Measurements from ENCODE around the gene KATNIP. TPM values are rescaled to one million over a fixed set of nuclear protein-coding genes. Genes with fewer than 3 reads are reported as not detected.
"Not testable (repeated sequence)": the region's sequence is repeated elsewhere in the genome, so short reads cannot be mapped to it uniquely, and the experiment has no call there.

Gene KATNIP
- total RNA-seq, 1 donor from 2014 or later = 63.0 TPM

- no peak for DNase-seq (ENCODE audit: low read depth)
These were observed 15.7 kb upstream of the KATNIP start for GRCh38 chr16:27534256-27534655.

- no peak for DNase-seq (ENCODE audit: low read depth)
These were observed 11.4 kb upstream of the KATNIP start for GRCh38 chr16:27538528-27538927.

GRCh38 chr16:27539120-27539519 lies 10.8 kb upstream of the KATNIP start:
- no peak for DNase-seq (ENCODE audit: low read depth)

GRCh38 chr16:27539636-27540035 lies 10.3 kb upstream of the KATNIP start:
- no peak for DNase-seq (ENCODE audit: low read depth)

- no peak for DNase-seq (ENCODE audit: low read depth)
These were observed 6.1 kb upstream of the KATNIP start for GRCh38 chr16:27543801-27544200.

GRCh38 chr16:27544671-27545070 lies 5.3 kb upstream of the KATNIP start:
- DNase-seq (ENCODE audit: low read depth) = no peak

- DNase-seq (ENCODE audit: low read depth) = peak; percentile 70
These were observed 2.8 kb upstream of the KATNIP start for GRCh38 chr16:27547134-27547533.

GRCh38 chr16:27547851-27548250 lies 2.1 kb upstream of the KATNIP start:
- no peak for DNase-seq (ENCODE audit: low read depth)

- no peak for DNase-seq (ENCODE audit: low read depth)
These were observed 539 bp upstream of the KATNIP start for GRCh38 chr16:27549464-27549745.

- no peak for DNase-seq (ENCODE audit: low read depth)
These were observed 607 bp downstream of the KATNIP start for GRCh38 chr16:27550582-27550920.

- no peak for DNase-seq (ENCODE audit: low read depth)
These were observed 1.1 kb downstream of the KATNIP start for GRCh38 chr16:27551036-27551435.

GRCh38 chr16:27556471-27556870 lies 6.5 kb downstream of the KATNIP start:
- no peak for DNase-seq (ENCODE audit: low read depth)

GRCh38 chr16:27558434-27558833 lies 8.5 kb downstream of the KATNIP start:
- DNase-seq (ENCODE audit: low read depth) = no peak

- no peak for DNase-seq (ENCODE audit: low read depth)
These were observed 9.0 kb downstream of the KATNIP start for GRCh38 chr16:27558932-27559331.

GRCh38 chr16:27561216-27561615 lies 11.3 kb downstream of the KATNIP start:
- DNase-seq (ENCODE audit: low read depth) = no peak

GRCh38 chr16:27564224-27564623 lies 14.3 kb downstream of the KATNIP start:
- no peak for DNase-seq (ENCODE audit: low read depth)

- no peak for DNase-seq (ENCODE audit: low read depth)
These were observed 16.5 kb downstream of the KATNIP start for GRCh38 chr16:27566417-27566816.

- DNase-seq (ENCODE audit: low read depth) = no peak
These were observed 18.1 kb downstream of the KATNIP start for GRCh38 chr16:27568077-27568476.

GRCh38 chr16:27570986-27571385 lies 21.0 kb downstream of the KATNIP start:
- DNase-seq (ENCODE audit: low read depth) = not testable (repeated sequence)

- no peak for DNase-seq (ENCODE audit: low read depth)
These were observed 21.7 kb downstream of the KATNIP start for GRCh38 chr16:27571433-27572326.

GRCh38 chr16:27572711-27573110 lies 22.8 kb downstream of the KATNIP start:
- DNase-seq (ENCODE audit: low read depth) = no peak

- DNase-seq (ENCODE audit: low read depth) = no peak
These were observed 26.8 kb downstream of the KATNIP start for GRCh38 chr16:27576729-27577128.

- peak; percentile 79 for DNase-seq (ENCODE audit: low read depth)
These were observed 29.4 kb downstream of the KATNIP start for GRCh38 chr16:27579087-27579980.

All from renal cortical epithelial cell (primary cell).